Measurements from ENCODE around the gene DYNC1I2.
A peak's percentile ranks its signal among the peaks of the same experiment; 100 is the strongest.

Gene DYNC1I2

DNA sequence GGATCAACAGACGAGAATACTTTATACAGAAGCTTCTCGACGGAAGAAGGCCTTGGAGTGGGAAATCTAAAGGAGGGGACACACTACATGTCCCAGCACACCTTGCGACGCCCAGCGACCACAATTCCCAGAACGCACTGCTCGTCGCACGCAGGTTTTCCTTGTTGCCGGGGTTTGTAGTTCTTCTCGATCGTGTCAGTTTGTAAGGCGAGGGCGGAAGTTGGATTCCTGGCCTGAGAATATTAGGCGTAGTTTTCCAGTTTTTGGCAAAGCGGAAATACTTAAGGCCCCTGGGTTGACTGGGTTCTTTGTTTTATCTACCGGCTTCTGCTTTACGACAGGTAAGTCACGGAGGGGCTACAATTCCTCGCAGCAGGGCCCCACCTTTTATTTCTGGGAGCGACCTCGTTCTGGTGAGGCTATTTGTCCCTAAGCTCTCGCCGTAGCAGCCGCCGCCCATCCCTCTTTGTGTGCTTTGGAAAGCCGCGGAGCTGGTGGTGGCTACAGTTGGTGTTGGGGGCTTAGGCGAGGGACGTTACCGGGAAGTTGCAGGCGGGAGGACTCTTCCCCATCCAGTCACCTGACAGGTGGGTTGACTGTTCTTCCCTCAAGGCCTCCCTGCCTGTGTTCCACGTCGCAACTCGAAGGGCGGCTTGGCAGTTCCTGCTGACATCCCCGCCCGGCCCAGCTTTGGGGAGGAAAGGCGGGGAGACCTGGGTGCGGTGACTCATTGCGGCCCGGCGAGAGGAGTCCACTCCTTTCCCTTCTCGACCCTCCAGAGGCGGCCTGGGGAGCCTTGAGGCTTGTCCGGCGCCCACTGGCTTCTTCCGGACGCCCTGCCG is at the start of gene DYNC1I2:
DYNC1I2 (plus strand) TSS at position 183 of the 842 bp plus-strand sequence. CDS start 2,687 bp downstream, outside the sequence.
- peaks cover 19% of the 10 kb centered on the region for H3K36me3 Mint-ChIP-seq (ENCODE audit: low read depth)
- H3K27me3 Mint-ChIP-seq = no peaks in the 10 kb centered on the region
- H3K9me3 Mint-ChIP-seq = no peaks in the 10 kb centered on the region
- peak within 1 kb of the TSS; percentile 92 for H3K4me3 Mint-ChIP-seq
- H3K27ac Mint-ChIP-seq = peak within 1 kb of the TSS; percentile 91
- peaks cover 28% of the 10 kb centered on the region for H3K4me1 Mint-ChIP-seq (ENCODE audit: low read depth)

DNA sequence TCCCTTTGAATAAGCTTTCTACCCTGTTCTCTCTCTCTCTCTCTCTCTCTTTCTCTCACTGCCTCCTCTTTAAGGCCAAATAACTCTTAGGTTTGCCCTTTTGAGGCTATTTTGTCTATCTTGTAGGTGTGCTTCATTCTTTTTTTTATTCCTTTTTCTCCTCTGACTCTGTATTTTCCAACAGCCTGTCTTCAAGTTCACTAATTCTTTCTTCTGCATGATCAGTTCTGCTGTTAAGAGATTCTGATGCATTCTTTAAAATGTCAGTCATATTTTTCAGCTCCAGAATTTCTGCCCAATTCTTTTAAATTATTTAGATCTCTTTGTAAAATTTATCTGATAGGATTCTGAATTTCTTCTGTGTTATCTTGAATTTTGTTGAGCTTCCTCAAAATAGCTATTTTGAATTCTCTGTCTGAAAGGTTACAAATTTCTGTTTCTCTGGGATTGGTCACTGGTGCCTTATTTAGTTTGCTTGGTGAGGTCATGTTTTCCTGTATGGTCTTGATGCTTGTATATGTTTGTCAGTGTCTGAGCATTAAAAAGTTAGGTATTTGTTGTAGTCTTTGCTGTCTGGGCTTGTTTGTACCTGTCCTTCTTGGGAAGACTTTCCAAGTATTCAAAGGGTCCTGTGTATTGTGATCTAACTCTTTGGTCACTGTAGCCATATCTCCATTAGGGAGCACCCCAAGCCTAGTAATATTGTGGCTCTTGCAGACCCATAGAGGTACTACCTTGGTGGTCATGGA is 35.4 kb upstream of the DYNC1I2 start:
- Mint-ChIP-seq H3K36me3 (ENCODE audit: low read depth) (no peaks in the 10 kb centered on the region), H3K9me3 (peaks cover 13% of the 10 kb centered on the region), H3K27me3 (peaks cover 46% of the 10 kb centered on the region), H3K4me1 (ENCODE audit: low read depth) (peaks cover 7% of the 10 kb centered on the region), H3K27ac (no peak overlapping the region), H3K4me3 (no peak overlapping the region)

DNA sequence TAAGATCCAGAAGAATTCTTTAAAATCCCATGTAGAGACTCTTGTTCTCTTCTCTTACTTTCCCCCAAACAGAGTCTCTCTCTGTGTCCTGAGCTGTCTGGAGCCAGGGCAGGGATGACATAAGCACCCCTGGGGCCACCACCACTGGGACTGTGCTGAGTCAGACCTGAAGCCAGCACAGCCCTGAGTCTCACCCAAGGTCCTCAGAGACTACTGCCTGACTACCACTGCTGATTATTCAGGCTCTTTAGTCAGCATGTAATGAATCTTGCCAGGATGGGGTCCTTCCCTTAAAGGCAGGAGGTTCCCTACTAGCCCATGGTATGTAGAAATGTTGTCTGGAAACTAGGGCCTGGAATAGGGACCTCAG is 34.9 kb upstream of the DYNC1I2 start:
- Mint-ChIP-seq H3K4me1 (ENCODE audit: low read depth) (peaks cover 7% of the 10 kb centered on the region), H3K27ac (no peak overlapping the region), H3K9me3 (peaks cover 13% of the 10 kb centered on the region), H3K36me3 (ENCODE audit: low read depth) (no peaks in the 10 kb centered on the region), H3K27me3 (peaks cover 49% of the 10 kb centered on the region), H3K4me3 (no peak overlapping the region)

DNA sequence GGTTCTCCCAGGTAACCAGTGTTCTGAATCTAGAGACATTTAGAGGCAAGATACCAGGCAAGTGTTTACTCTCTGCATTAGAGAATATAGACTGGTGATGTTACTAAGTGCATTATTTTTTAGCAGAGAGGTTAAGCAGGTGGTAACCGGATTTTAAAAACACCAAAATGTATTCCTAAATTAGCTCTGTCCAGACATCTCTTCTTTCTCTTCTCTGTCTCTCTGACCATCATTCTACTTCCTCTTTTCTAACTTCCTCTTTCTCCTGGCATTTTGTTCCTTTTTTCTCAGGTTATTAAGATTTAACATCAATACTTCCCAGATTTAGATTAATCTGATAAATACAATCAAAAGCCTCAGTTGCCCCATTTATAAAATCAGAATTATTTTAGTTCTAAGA is 31.7 kb upstream of the DYNC1I2 start:
- no peak overlapping the region for H3K4me3 Mint-ChIP-seq
- H3K27me3 Mint-ChIP-seq = peaks cover 36% of the 10 kb centered on the region
- no peak overlapping the region for H3K27ac Mint-ChIP-seq
- peaks cover 7% of the 10 kb centered on the region for H3K4me1 Mint-ChIP-seq (ENCODE audit: low read depth)
- H3K9me3 Mint-ChIP-seq = peaks cover 13% of the 10 kb centered on the region
- H3K36me3 Mint-ChIP-seq (ENCODE audit: low read depth) = no peaks in the 10 kb centered on the region

DNA sequence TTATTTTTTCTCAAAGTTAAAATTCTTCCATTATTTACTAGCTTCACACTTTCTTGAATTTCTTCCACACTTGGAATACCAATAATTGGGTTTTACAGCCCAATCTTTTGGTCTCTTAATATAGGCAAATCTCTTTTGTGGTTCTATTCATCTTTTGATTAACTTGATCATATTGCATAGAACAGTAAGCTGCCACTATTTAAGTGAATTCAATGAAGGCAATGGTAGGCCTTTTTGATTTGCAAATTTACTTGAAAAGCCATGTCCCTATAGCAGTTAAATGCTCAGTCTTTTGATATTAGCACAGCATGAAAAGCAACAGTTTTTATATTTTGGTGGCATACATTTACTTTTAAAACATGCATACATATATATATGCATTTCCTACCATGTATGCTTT is 20.2 kb upstream of the DYNC1I2 start:
- H3K4me3 Mint-ChIP-seq = no peak overlapping the region
- peaks cover 24% of the 10 kb centered on the region for H3K27me3 Mint-ChIP-seq
- no peak overlapping the region for H3K27ac Mint-ChIP-seq

DNA sequence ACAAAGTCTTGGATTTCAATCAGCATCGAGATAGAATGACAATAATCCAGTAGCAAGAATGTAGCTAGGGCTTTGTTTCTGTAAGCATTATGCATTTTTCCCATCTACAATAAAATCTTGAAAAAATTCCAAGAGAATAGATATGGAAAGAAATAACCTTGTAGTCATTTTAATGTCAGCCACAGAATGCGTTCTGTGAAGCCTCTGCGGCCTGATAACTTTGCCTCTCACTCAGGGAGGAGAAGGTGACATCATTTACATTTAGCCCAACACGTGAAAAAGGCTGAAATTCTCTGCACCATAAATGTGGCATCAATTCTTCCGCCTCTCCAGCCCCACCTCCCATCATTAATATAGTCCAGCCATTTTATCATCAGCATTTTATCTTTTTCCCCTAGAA is 19.1 kb upstream of the DYNC1I2 start:
- Mint-ChIP-seq H3K27ac (no peak overlapping the region), H3K4me3 (no peak overlapping the region), H3K4me1 (ENCODE audit: low read depth) (no peaks in the 10 kb centered on the region), H3K9me3 (no peaks in the 10 kb centered on the region), H3K36me3 (ENCODE audit: low read depth) (no peaks in the 10 kb centered on the region), H3K27me3 (peaks cover 23% of the 10 kb centered on the region)

More for the DNA sequence above, 20.2 kb upstream of the DYNC1I2 start:
- H3K9me3 Mint-ChIP-seq = no peaks in the 10 kb centered on the region
- no peaks in the 10 kb centered on the region for H3K36me3 Mint-ChIP-seq (ENCODE audit: low read depth)
- no peaks in the 10 kb centered on the region for H3K4me1 Mint-ChIP-seq (ENCODE audit: low read depth)

DNA sequence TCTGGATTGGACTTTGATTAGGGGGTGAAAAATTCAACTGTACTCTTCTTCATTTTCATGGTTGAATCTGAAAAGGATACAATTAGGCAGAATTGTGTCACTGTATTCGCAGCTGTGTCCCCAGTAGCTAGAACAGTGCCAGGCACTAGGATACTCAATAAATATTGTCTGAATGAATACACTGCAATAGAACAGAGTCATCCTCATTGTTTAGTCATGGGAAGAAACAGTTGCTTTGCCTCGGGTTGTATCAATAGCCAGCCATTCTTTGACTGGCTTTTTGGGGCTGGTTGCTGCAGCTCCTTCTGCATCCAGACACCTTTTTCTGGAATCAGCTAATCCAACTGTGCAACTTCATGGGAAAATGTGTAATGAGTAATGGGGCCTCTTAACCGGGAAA is 18.1 kb upstream of the DYNC1I2 start:
- Mint-ChIP-seq H3K4me1 (ENCODE audit: low read depth) (no peaks in the 10 kb centered on the region), H3K27me3 (peaks cover 22% of the 10 kb centered on the region), H3K9me3 (no peaks in the 10 kb centered on the region), H3K27ac (no peak overlapping the region), H3K4me3 (no peak overlapping the region), H3K36me3 (ENCODE audit: low read depth) (no peaks in the 10 kb centered on the region)

DNA sequence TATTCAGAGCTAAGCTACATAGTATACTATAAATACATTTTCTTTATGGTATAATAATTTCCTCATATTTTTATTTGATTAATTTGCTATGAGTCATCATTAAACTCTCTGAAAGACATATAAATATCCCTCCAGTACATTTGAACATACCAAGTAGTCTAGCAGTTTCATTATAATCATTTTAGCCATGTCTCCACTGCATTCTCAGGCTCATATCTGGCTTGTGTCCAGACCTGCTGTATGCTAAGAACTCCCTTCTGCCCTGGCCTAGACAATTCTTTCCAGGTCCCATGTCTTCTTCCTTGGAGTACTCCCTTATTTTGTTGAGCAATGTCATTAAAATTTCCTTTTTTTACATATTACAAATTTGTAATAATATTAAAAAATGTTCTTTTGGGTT is 16.6 kb upstream of the DYNC1I2 start:
- Mint-ChIP-seq H3K36me3 (ENCODE audit: low read depth) (no peaks in the 10 kb centered on the region), H3K9me3 (no peaks in the 10 kb centered on the region), H3K27me3 (peaks cover 11% of the 10 kb centered on the region), H3K4me1 (ENCODE audit: low read depth) (no peaks in the 10 kb centered on the region), H3K4me3 (no peak overlapping the region), H3K27ac (no peak overlapping the region)

DNA sequence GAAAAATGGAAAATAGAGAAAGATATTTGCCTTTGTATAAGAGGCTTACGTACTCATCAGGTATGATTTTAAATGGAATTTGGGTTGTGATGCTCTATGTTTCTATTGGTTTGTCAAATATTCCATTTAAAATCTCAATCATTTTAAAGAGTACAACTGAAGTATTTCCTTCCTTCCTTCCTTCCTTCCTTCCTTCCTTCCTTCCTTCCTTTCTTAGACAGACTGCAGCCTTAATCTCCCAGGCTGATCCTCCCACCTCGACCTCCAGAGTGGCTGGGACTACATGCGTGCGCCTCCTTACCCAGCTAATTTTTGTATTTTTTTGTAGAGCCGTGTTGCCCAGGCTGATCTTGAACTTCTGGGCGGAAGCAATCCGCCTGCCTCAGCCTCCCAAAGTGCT is 15.4 kb upstream of the DYNC1I2 start:
- Mint-ChIP-seq H3K36me3 (ENCODE audit: low read depth) (no peaks in the 10 kb centered on the region), H3K27ac (no peak overlapping the region), H3K27me3 (peaks cover 11% of the 10 kb centered on the region), H3K4me1 (ENCODE audit: low read depth) (no peaks in the 10 kb centered on the region), H3K9me3 (no peaks in the 10 kb centered on the region), H3K4me3 (no peak overlapping the region)

DNA sequence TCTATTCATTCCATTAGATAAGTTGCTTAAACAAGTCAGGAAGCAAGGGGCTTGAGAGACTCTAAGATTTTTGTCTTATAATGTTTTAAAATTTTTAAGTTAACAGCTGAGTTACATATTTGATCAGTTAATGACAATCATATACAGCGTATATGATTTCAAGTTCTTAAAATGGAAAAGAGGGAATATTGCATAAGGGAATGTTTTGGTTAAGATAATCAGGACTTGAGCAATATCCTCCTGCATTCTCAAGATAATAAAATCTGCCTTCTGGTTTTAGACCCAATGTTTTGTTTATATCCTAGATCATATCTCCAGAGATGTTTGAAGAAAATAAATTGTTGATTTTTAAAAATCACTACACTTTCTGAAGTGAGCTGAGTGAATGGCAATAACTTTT is 13.4 kb upstream of the DYNC1I2 start:
- H3K27me3 Mint-ChIP-seq = peaks cover 15% of the 10 kb centered on the region
- H3K9me3 Mint-ChIP-seq = no peaks in the 10 kb centered on the region
- H3K4me3 Mint-ChIP-seq = no peak overlapping the region
- no peak overlapping the region for H3K27ac Mint-ChIP-seq
- H3K36me3 Mint-ChIP-seq (ENCODE audit: low read depth) = no peaks in the 10 kb centered on the region
- no peaks in the 10 kb centered on the region for H3K4me1 Mint-ChIP-seq (ENCODE audit: low read depth)

DNA sequence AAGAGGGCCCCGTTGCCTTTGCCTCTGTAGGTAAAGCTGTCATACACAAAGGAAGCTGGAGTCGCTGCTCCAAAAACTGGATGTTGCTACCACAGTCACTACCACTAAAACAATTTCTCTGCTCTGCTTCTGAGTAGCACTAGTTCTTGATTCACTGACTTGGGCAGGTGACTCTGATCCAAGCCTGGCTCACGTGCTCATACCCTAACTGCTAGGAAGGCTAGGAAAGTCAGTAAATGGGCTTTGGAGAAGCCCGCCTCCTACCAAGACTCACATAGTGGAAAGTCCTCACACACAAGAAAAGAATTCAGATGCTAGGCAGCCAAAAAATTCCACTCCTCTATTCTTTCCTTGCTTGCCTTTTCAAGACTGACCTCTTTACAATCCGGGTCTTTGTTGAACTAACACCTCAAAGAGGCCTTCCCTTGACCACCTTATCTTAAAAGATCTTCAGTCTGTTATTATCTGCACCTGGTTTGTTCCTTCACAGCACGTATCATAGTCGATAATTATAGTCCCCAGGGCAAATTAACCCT is 11.4 kb upstream of the DYNC1I2 start:
- H3K4me3 Mint-ChIP-seq = no peak overlapping the region
- H3K36me3 Mint-ChIP-seq (ENCODE audit: low read depth) = no peaks in the 10 kb centered on the region
- no peak overlapping the region for H3K27ac Mint-ChIP-seq
- H3K4me1 Mint-ChIP-seq (ENCODE audit: low read depth) = no peaks in the 10 kb centered on the region
- no peaks in the 10 kb centered on the region for H3K9me3 Mint-ChIP-seq
- peaks cover 14% of the 10 kb centered on the region for H3K27me3 Mint-ChIP-seq

DNA sequence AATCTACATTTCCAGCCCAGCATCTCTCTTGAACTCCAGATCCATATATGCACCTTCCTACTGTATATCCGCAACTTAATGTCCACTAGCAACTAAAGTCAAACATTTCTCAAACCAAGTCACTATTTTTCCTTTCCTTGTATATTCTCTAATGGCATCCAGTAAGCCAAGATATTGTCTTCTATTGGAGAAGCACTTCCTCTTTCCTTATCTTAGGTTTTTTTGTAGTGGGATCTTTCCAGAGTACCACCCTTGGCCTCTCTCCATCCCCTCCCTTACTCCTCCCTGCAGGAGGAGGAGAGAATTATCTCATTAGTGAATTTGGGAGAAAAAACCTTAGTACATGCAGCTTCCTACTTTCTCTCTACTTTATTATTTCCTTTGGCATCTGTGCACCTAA is 8.7 kb upstream of the DYNC1I2 start:
- Mint-ChIP-seq H3K4me3 (no peak overlapping the region), H3K36me3 (ENCODE audit: low read depth) (no peaks in the 10 kb centered on the region), H3K9me3 (no peaks in the 10 kb centered on the region), H3K4me1 (ENCODE audit: low read depth) (no peaks in the 10 kb centered on the region), H3K27me3 (peaks cover 12% of the 10 kb centered on the region), H3K27ac (no peak overlapping the region)

DNA sequence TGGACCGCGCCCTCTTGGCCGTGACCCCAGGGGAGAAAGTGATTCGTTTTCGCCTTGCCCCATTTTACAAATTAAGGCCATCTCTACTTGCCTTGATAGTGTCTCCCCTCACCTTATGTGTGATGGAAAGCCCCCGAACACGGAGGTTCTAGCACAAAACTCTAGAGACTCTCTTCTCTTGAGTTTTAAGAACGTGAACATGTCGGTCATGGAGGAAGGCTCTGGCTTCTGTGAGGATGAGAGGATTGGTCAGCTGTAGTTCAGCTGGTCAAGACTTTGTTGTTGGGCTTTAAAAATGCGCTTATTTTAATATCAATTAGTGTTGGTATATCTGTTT is 828 bp downstream of the DYNC1I2 start:
- Mint-ChIP-seq H3K36me3 (ENCODE audit: low read depth) (peaks cover 23% of the 10 kb centered on the region), H3K27me3 (no peaks in the 10 kb centered on the region), H3K4me1 (ENCODE audit: low read depth) (peaks cover 28% of the 10 kb centered on the region)

DNA sequence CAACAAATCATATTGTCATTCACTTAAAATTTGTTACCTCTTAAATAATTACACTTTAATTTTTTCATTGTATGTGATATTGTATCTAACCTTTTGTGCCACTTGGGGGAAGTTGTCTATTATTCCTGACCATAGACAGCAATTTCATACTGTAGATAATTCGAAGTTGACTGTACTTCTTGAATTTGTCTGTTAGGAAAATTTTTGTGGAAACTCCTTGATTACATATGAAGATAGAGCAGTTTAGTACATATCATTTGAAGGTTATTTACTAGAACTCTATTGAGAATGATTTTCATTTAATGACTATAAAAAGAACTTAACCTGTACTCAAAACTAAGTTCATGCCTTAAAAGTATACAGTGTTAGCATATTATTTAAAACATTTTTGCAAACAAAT is 5.1 kb downstream of the DYNC1I2 start:
- H3K4me3 Mint-ChIP-seq = no peak overlapping the region
- H3K36me3 Mint-ChIP-seq (ENCODE audit: low read depth) = peaks cover 43% of the 10 kb centered on the region
- H3K9me3 Mint-ChIP-seq = no peaks in the 10 kb centered on the region
- H3K4me1 Mint-ChIP-seq (ENCODE audit: low read depth) = peaks cover 24% of the 10 kb centered on the region
- H3K27ac Mint-ChIP-seq = no peak overlapping the region
- H3K27me3 Mint-ChIP-seq = no peaks in the 10 kb centered on the region

More for the DNA sequence above, 828 bp downstream of the DYNC1I2 start:
- H3K4me3 Mint-ChIP-seq = peak overlapping the region; percentile 92
- no peaks in the 10 kb centered on the region for H3K9me3 Mint-ChIP-seq
- H3K27ac Mint-ChIP-seq = peak overlapping the region; percentile 91

DNA sequence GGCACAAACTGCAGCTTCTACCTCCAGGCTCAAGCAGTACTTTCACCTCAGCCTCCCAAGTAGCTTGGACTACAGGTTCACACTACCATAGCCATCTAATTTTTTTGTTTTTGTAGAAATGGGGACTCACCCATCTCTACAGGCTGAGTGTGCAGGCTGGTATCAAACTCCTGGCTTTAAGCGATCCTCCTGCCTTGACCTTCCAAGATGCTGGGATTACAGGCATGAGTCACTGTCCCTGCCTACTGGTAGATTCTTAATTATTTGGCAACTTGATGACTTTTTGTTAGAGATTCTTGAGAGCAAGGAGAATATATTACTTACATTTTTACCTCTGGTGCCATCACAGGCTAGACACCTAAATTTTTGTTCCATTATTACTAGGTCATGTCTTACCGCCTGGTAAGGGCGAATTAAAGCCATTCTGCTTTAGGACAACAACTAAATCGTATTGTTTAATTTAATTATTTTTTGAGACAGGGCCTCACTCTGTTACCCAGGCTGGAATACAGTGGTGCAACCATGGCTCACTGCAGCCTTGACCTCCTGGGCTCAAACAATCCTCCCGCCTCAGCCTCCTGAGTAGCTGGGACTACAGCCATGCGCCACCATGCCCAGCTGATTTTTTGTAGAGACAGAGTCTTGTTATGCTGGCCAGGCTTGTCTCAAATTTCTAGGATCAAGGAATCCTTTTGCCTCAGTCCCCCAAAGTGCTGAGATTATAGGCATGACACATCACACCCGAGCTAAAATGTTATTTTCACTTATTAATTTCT is 15.7 kb downstream of the DYNC1I2 start:
- Mint-ChIP-seq H3K36me3 (ENCODE audit: low read depth) (peaks cover 15% of the 10 kb centered on the region), H3K27ac (no peak overlapping the region), H3K27me3 (no peaks in the 10 kb centered on the region), H3K4me3 (no peak overlapping the region), H3K4me1 (ENCODE audit: low read depth) (peaks cover 7% of the 10 kb centered on the region), H3K9me3 (no peaks in the 10 kb centered on the region)
